ENCODE results near the gene INTS2.

Gene INTS2

DNA sequence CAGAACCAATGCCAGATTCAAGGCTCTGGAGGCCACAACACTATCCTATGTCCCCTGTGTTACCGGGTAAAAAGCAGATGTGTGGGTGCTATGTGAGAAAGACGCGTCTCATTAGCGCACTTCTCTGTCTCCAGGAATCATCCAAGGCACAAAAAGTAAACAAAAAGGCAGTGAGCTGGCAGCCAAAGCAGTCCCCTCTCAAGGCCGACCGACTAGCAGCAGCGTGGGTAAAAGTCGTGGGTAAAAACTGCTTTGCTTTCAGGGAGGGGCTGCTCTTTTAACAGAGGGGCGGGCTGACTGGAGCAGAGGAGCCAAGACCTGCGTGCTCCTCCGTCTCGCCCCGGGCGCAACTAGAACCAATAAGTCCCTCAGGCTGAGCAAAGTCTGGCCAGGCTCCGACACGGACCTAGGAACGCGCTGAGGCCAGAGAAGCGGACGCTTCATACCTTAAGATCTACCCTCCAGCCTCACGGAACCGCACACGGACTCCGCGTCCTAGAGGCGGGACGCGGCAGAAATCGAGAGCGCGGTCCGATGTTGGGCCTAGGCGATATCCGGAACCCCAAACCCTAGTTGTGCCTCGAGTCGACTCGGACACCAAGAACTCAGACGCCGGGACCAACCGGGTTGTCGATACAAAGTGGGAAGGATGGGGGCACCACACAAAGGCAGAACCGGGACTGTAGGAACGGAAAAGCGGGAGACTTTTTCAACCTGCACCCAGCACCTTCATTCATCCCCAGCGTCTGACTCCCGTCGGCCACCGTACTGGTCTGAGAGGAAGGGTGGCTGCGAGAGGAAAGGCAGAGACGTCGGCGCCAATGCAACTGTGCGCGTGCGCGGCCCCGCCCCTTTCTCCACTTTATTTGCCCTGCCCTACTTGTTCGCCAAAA is at the start of gene INTS2:
TSS of gene INTS2 (minus strand) at position 775 of the 893 bp plus-strand sequence. CDS start 1,338 bp downstream, outside the sequence.
- Histone ChIP-seq H3K9me3 (ENCODE audit: low read length) (no peaks in the 10 kb centered on the region), H3K27ac (ENCODE audit: low read depth, low read length) (peak within 1 kb of the TSS; percentile 88), H3K36me3 (ENCODE audit: insufficient read depth, low read length) (peaks cover 5% of the 10 kb centered on the region), H3K4me3 (ENCODE audit: low read depth in 1 of 2, low read length in 2 of 2) (peak within 1 kb of the TSS; percentile 76 to 83), H3K4me1 (ENCODE audit: insufficient read depth, low read length) (peaks cover 18% of the 10 kb centered on the region), H3K27me3 (ENCODE audit: control insufficient read depth in 1 of 2, insufficient read depth in 2 of 2, low read length in 2 of 2) (no peaks in the 10 kb centered on the region), H3K9ac (ENCODE audit: low read length) (peak within 1 kb of the TSS; percentile 94)

DNA sequence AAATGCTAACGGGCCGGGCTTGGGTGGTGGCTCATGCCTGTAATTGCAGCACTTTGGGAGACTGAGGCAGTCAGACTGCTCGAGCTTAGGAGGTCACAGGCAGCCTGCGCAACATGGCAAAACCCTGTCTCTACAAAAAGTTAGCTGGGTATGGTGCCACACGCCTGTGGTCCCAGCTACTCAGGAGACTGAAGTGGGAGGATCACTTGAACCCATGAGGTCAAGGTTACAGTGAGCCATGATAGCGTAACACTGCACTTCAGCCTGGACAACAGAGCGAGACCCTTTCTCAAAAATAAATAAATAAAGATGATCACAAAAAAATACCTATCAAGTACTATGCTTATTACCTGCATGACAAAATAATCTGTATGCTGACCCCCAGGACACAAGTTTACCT is 46.3 kb upstream of the INTS2 start:
- Histone ChIP-seq H3K27me3 (ENCODE audit: control insufficient read depth in 1 of 2, insufficient read depth in 2 of 2, low read length in 2 of 2) (no peaks in the 10 kb centered on the region), H3K9me3 (ENCODE audit: low read length) (no peaks in the 10 kb centered on the region), H3K4me3 (ENCODE audit: low read depth in 1 of 2, low read length in 2 of 2) (no peak overlapping the region), H3K9ac (ENCODE audit: low read length) (no peak overlapping the region), H3K4me1 (ENCODE audit: insufficient read depth, low read length) (no peaks in the 10 kb centered on the region), H3K27ac (ENCODE audit: low read depth, low read length) (no peak overlapping the region), H3K36me3 (ENCODE audit: insufficient read depth, low read length) (peaks cover 16% of the 10 kb centered on the region)

- Histone ChIP-seq H3K27ac (ENCODE audit: low read depth, low read length) (no peak overlapping the region), H3K4me3 (ENCODE audit: low read depth in 1 of 2, low read length in 2 of 2) (no peak overlapping the region), H3K9ac (ENCODE audit: low read length) (no peak overlapping the region), H3K4me1 (ENCODE audit: insufficient read depth, low read length) (no peaks in the 10 kb centered on the region), H3K27me3 (ENCODE audit: control insufficient read depth in 1 of 2, insufficient read depth in 2 of 2, low read length in 2 of 2) (no peaks in the 10 kb centered on the region), H3K36me3 (ENCODE audit: insufficient read depth, low read length) (peaks cover 24% of the 10 kb centered on the region), H3K9me3 (ENCODE audit: low read length) (no peaks in the 10 kb centered on the region)
Observed at GRCh38 chr17:61972311-61972710, 44.5 kb upstream of the INTS2 start.

- Histone ChIP-seq H3K9ac (ENCODE audit: low read length) (no peak overlapping the region), H3K27ac (ENCODE audit: low read depth, low read length) (no peak overlapping the region), H3K4me3 (ENCODE audit: low read depth in 1 of 2, low read length in 2 of 2) (no peak overlapping the region), H3K9me3 (ENCODE audit: low read length) (no peaks in the 10 kb centered on the region), H3K36me3 (ENCODE audit: insufficient read depth, low read length) (peaks cover 38% of the 10 kb centered on the region), H3K27me3 (ENCODE audit: control insufficient read depth in 1 of 2, insufficient read depth in 2 of 2, low read length in 2 of 2) (no peaks in the 10 kb centered on the region), H3K4me1 (ENCODE audit: insufficient read depth, low read length) (no peaks in the 10 kb centered on the region)
Observed at GRCh38 chr17:61970030-61970429, 42.2 kb upstream of the INTS2 start.

GRCh38 chr17:61968757-61969156 is 41.0 kb upstream of the INTS2 start:
- no peak overlapping the region for H3K9ac ChIP-seq (ENCODE audit: low read length)
- H3K4me1 ChIP-seq (ENCODE audit: insufficient read depth, low read length): no peaks in the 10 kb centered on the region
- no peaks in the 10 kb centered on the region for H3K27me3 ChIP-seq (ENCODE audit: control insufficient read depth in 1 of 2, insufficient read depth in 2 of 2, low read length in 2 of 2)
- H3K36me3 ChIP-seq (ENCODE audit: insufficient read depth, low read length): peaks cover 49% of the 10 kb centered on the region
- H3K9me3 ChIP-seq (ENCODE audit: low read length): no peaks in the 10 kb centered on the region
- no peak overlapping the region for H3K27ac ChIP-seq (ENCODE audit: low read depth, low read length)
- H3K4me3 ChIP-seq (ENCODE audit: low read depth in 1 of 2, low read length in 2 of 2): no peak overlapping the region

DNA sequence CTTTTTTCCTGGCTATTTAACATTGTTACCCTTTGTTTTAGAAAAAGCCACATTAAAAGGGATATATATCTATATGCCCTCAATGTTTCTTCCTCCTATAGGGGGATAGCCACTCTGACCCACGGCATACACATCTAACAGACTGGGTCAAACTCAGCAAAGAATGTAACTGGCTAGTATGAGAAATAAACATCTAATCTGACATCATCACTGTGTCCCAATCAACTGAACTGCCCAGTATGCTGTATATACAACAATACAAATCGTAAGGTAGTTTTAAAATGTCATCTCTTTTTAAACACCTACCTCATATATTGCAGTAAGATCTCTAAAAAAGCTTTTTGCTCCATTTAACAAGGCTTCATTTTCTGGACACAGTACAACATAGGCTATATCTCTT is 39.9 kb upstream of the INTS2 start:
- no peak overlapping the region for H3K27ac ChIP-seq (ENCODE audit: low read depth, low read length)
- peaks cover 56% of the 10 kb centered on the region for H3K36me3 ChIP-seq (ENCODE audit: insufficient read depth, low read length)
- no peaks in the 10 kb centered on the region for H3K27me3 ChIP-seq (ENCODE audit: control insufficient read depth in 1 of 2, insufficient read depth in 2 of 2, low read length in 2 of 2)
- no peaks in the 10 kb centered on the region for H3K9me3 ChIP-seq (ENCODE audit: low read length)
- no peaks in the 10 kb centered on the region for H3K4me1 ChIP-seq (ENCODE audit: insufficient read depth, low read length)
- no peak overlapping the region for H3K4me3 ChIP-seq (ENCODE audit: low read depth in 1 of 2, low read length in 2 of 2)
- H3K9ac ChIP-seq (ENCODE audit: low read length): no peak overlapping the region

DNA sequence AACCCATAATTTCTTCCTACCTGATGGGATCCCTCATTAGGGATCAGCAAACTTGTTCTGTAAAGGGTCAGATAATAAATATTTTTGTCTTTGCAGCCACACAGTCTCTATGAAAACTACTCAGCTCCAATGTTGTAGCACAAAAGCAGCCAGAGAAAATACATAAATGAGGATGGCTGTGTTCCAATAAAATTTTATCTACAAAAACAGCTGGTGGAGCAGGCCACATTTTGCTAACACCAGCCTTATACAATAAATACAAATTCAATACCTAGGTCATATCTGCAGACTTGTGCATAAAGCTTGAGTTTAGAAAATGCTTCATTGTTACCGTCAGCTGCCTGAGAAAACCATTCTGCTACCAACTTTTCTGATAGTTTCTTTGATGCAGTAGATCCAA is 38.4 kb upstream of the INTS2 start:
- Histone ChIP-seq H3K9me3 (ENCODE audit: low read length) (no peaks in the 10 kb centered on the region), H3K4me3 (ENCODE audit: low read depth in 1 of 2, low read length in 2 of 2) (no peak overlapping the region), H3K27me3 (ENCODE audit: control insufficient read depth in 1 of 2, insufficient read depth in 2 of 2, low read length in 2 of 2) (no peaks in the 10 kb centered on the region), H3K4me1 (ENCODE audit: insufficient read depth, low read length) (no peaks in the 10 kb centered on the region), H3K36me3 (ENCODE audit: insufficient read depth, low read length) (peaks cover 57% of the 10 kb centered on the region), H3K27ac (ENCODE audit: low read depth, low read length) (no peak overlapping the region), H3K9ac (ENCODE audit: low read length) (no peak overlapping the region)

- peaks cover 53% of the 10 kb centered on the region for H3K36me3 ChIP-seq (ENCODE audit: insufficient read depth, low read length)
- no peak overlapping the region for H3K9ac ChIP-seq (ENCODE audit: low read length)
- no peak overlapping the region for H3K4me3 ChIP-seq (ENCODE audit: low read depth in 1 of 2, low read length in 2 of 2)
- no peak overlapping the region for H3K27ac ChIP-seq (ENCODE audit: low read depth, low read length)
- no peaks in the 10 kb centered on the region for H3K9me3 ChIP-seq (ENCODE audit: low read length)
- no peaks in the 10 kb centered on the region for H3K27me3 ChIP-seq (ENCODE audit: control insufficient read depth in 1 of 2, insufficient read depth in 2 of 2, low read length in 2 of 2)
- no peaks in the 10 kb centered on the region for H3K4me1 ChIP-seq (ENCODE audit: insufficient read depth, low read length)
Observed at GRCh38 chr17:61955619-61956018, 27.8 kb upstream of the INTS2 start.

DNA sequence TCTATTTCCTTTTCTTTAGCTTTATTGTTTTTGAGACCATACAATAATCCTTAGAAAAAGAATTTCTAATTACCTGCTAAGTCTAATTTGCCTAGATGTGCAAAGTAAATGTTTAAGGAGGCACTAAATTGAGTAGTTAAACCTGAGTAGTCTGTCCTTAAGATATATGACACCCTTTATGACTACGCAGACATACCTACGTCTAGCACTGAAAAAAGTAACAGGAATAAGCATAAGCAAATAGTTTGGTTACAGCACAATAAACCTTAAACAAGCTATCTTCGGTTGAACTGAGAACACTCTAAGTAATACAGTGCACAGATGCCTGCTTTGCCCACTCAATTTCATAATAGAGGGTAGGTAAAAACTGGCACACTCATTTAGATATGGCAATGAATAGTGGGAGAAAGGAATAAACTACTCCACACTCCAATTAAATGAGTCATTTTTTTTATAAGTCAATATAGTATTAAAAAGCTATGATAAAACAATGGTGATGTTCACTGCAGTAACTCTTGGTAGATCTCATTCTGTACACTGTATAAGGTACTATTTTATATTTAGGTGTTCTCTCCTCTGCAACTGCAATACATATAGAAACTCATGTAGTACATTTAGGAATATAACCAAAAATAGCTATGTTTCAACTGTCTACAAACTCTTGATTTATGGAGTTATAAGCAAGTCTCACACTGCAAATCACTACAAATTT is 19.7 kb upstream of the INTS2 start:
- Histone ChIP-seq H3K27ac (ENCODE audit: low read depth, low read length) (no peak overlapping the region), H3K27me3 (ENCODE audit: control insufficient read depth in 1 of 2, insufficient read depth in 2 of 2, low read length in 2 of 2) (no peaks in the 10 kb centered on the region), H3K4me1 (ENCODE audit: insufficient read depth, low read length) (no peaks in the 10 kb centered on the region), H3K9ac (ENCODE audit: low read length) (no peak overlapping the region), H3K36me3 (ENCODE audit: insufficient read depth, low read length) (peaks cover 36% of the 10 kb centered on the region), H3K9me3 (ENCODE audit: low read length) (no peaks in the 10 kb centered on the region), H3K4me3 (ENCODE audit: low read depth in 1 of 2, low read length in 2 of 2) (no peak overlapping the region)

DNA sequence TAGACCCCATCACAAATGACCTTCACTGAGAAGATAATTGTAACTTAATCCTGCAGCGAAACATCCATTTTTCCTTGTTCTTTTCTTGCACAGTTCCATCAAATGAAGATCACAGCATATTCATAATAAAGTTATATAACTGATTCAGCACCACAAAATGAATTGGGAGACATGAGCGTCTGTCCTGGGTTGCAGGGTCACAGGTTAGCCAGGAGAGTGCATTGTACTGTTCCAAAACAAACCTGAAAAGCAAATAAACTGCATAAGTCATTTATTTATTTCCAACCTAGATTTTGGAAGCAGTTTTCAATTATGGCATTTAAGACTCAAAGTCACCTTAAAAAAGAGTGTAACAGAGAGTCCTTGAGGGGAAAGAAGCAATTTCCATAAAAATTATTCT is 18.6 kb upstream of the INTS2 start:
- Histone ChIP-seq H3K4me1 (ENCODE audit: insufficient read depth, low read length) (no peaks in the 10 kb centered on the region), H3K36me3 (ENCODE audit: insufficient read depth, low read length) (peaks cover 33% of the 10 kb centered on the region)

DNA sequence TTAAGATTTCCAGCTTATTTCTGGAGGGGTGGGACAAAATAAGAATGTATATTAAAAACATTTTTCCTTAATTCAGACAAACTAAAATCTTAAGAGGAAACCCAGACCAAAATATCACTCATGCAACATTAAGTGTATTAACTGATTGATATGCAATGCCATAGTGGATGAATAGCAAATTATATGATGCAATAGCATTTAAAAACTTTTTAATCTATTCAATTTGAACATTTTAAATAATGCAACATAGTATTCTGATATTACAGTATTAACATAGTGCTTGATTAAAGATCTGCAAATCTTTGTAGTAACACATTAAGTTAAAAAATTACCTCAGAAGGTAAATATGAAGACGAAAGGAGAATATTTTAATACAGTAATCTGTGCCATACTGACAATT is 15.3 kb upstream of the INTS2 start:
- H3K27me3 ChIP-seq (ENCODE audit: control insufficient read depth in 1 of 2, insufficient read depth in 2 of 2, low read length in 2 of 2): no peaks in the 10 kb centered on the region
- no peaks in the 10 kb centered on the region for H3K9me3 ChIP-seq (ENCODE audit: low read length)
- H3K9ac ChIP-seq (ENCODE audit: low read length): no peak overlapping the region
- H3K36me3 ChIP-seq (ENCODE audit: insufficient read depth, low read length): peaks cover 13% of the 10 kb centered on the region
- no peaks in the 10 kb centered on the region for H3K4me1 ChIP-seq (ENCODE audit: insufficient read depth, low read length)
- no peak overlapping the region for H3K4me3 ChIP-seq (ENCODE audit: low read depth in 1 of 2, low read length in 2 of 2)
- H3K27ac ChIP-seq (ENCODE audit: low read depth, low read length): no peak overlapping the region

More for the DNA sequence above, 18.6 kb upstream of the INTS2 start:
- Histone ChIP-seq H3K27me3 (ENCODE audit: control insufficient read depth in 1 of 2, insufficient read depth in 2 of 2, low read length in 2 of 2) (no peaks in the 10 kb centered on the region), H3K9me3 (ENCODE audit: low read length) (no peaks in the 10 kb centered on the region), H3K27ac (ENCODE audit: low read depth, low read length) (no peak overlapping the region), H3K4me3 (ENCODE audit: low read depth in 1 of 2, low read length in 2 of 2) (no peak overlapping the region), H3K9ac (ENCODE audit: low read length) (no peak overlapping the region)

Measured in muscle layer of colon (tissue), 2 donors.